ENCODE results near the gene PDGFRA. TPM values are rescaled to one million over a fixed set of nuclear protein-coding genes. Genes with fewer than 3 reads are reported as not detected.

Gene PDGFRA
- 0.74 TPM for polyA plus RNA-seq (2012; ENCODE audit: insufficient read length, low read depth)

DNA sequence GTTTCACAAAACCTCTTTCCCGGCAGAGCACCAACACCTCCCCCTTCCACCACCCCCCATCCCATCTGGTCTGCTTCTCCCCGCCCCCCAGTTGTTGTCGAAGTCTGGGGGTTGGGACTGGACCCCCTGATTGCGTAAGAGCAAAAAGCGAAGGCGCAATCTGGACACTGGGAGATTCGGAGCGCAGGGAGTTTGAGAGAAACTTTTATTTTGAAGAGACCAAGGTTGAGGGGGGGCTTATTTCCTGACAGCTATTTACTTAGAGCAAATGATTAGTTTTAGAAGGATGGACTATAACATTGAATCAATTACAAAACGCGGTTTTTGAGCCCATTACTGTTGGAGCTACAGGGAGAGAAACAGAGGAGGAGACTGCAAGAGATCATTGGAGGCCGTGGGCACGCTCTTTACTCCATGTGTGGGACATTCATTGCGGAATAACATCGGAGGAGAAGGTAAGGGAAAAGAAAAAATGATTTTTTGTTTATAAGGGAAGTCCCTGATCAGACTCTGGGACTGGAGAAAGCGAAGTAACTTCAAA is at the start of gene PDGFRA:
Gene PDGFRA, plus strand, starts transcription at position 333 of the 541 bp plus-strand sequence. CDS start 29,476 bp downstream, outside the sequence.
- TF ChIP-seq FOXP2 (optimal IDR thresholded peaks at IDR 0.05; ENCODE audit: borderline replicate concordance, extremely low read depth, extremely low read length, insufficient read depth) (no peak), TAF1 (IDR thresholded peaks at IDR 0.05; ENCODE audit: borderline replicate concordance, insufficient read depth, low read length) (no peak), POLR2AphosphoS5 (IDR thresholded peaks at IDR 0.05; ENCODE audit: low read depth, low read length) (no peak), SIN3A (IDR thresholded peaks at IDR 0.05; ENCODE audit: borderline replicate concordance, insufficient read depth, low read length) (no peak)
- TF ChIP-seq, protein P1, sequence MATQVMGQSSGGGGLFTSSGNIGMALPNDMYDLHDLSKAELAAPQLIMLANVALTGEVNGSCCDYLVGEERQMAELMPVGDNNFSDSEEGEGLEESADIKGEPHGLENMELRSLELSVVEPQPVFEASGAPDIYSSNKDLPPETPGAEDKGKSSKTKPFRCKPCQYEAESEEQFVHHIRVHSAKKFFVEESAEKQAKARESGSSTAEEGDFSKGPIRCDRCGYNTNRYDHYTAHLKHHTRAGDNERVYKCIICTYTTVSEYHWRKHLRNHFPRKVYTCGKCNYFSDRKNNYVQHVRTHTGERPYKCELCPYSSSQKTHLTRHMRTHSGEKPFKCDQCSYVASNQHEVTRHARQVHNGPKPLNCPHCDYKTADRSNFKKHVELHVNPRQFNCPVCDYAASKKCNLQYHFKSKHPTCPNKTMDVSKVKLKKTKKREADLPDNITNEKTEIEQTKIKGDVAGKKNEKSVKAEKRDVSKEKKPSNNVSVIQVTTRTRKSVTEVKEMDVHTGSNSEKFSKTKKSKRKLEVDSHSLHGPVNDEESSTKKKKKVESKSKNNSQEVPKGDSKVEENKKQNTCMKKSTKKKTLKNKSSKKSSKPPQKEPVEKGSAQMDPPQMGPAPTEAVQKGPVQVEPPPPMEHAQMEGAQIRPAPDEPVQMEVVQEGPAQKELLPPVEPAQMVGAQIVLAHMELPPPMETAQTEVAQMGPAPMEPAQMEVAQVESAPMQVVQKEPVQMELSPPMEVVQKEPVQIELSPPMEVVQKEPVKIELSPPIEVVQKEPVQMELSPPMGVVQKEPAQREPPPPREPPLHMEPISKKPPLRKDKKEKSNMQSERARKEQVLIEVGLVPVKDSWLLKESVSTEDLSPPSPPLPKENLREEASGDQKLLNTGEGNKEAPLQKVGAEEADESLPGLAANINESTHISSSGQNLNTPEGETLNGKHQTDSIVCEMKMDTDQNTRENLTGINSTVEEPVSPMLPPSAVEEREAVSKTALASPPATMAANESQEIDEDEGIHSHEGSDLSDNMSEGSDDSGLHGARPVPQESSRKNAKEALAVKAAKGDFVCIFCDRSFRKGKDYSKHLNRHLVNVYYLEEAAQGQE (IDR thresholded peaks at IDR 0.05; ENCODE audit: insufficient read depth in 1 of 2, low read depth in 2 of 2, low read length in 2 of 2), result no peak

DNA sequence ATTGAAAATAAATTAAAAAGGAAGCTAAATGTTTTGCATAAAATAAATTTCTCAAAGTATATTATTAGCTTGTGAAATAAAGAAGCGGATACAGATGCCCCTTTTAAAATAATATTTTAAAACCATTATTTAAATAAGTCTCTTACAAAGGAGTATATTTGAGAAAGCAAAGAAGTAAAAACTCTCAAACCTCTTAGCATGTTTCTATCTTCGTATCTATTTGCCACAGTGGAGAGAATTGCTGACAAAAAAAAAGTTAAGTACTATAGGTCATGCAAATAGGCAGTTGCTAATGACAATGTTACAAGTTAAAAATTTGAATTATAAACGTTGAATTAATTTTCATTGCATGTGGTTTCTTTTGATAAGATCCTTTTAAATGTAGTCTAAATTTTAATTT is 44.5 kb upstream of the PDGFRA start:
- TF ChIP-seq POLR2AphosphoS5 (IDR thresholded peaks at IDR 0.05; ENCODE audit: low read depth, low read length), result no peak
- TF ChIP-seq FOXP2 (optimal IDR thresholded peaks at IDR 0.05; ENCODE audit: borderline replicate concordance, extremely low read depth, extremely low read length, insufficient read depth), result no peak
- no peak for TF ChIP-seq TAF1 (IDR thresholded peaks at IDR 0.05; ENCODE audit: borderline replicate concordance, insufficient read depth, low read length)
- TF ChIP-seq SIN3A (IDR thresholded peaks at IDR 0.05; ENCODE audit: borderline replicate concordance, insufficient read depth, low read length), result no peak
- TF ChIP-seq, protein P1 (IDR thresholded peaks at IDR 0.05; ENCODE audit: insufficient read depth in 1 of 2, low read depth in 2 of 2, low read length in 2 of 2), result no peak

DNA sequence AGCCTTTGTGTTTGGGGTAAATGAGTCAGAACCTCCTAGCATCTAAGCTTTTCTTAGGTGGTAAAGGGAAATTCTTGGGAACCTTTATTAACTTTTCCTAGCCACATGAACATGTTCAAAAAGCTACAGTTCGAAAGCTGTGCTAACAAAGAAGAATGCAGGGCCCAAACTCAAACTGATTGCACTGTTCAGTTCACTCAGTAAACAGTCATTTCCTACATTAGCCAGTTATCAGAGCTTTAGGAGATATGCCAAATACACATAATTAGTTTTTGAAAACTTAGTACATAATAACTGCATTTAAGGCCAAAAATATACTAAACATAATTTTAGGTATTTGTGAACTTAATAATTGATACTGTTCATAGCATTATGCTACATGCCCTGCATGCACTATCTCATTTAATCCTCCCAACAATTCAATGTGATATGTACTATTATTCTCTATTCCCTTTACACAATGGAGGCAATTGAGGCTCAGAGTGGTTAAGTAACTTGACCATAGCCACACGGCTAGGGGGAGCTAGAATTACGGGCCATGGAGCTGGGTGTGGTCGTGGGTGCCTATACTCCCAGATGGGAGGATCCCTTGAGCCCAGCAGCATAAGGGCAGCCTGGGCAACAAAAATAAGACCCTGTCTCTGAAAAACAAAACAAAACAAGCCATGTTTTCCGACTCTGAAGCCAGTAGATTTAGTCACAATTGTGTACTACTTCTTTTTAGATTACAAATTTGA is 43.9 kb upstream of the PDGFRA start:
- no peak for TF ChIP-seq SIN3A (IDR thresholded peaks at IDR 0.05; ENCODE audit: borderline replicate concordance, insufficient read depth, low read length)
- no peak for TF ChIP-seq POLR2AphosphoS5 (IDR thresholded peaks at IDR 0.05; ENCODE audit: low read depth, low read length)
- TF ChIP-seq FOXP2 (optimal IDR thresholded peaks at IDR 0.05; ENCODE audit: borderline replicate concordance, extremely low read depth, extremely low read length, insufficient read depth), result no peak
- TF ChIP-seq, protein P1 (IDR thresholded peaks at IDR 0.05; ENCODE audit: insufficient read depth in 1 of 2, low read depth in 2 of 2, low read length in 2 of 2), result no peak
- no peak for TF ChIP-seq TAF1 (IDR thresholded peaks at IDR 0.05; ENCODE audit: borderline replicate concordance, insufficient read depth, low read length)

DNA sequence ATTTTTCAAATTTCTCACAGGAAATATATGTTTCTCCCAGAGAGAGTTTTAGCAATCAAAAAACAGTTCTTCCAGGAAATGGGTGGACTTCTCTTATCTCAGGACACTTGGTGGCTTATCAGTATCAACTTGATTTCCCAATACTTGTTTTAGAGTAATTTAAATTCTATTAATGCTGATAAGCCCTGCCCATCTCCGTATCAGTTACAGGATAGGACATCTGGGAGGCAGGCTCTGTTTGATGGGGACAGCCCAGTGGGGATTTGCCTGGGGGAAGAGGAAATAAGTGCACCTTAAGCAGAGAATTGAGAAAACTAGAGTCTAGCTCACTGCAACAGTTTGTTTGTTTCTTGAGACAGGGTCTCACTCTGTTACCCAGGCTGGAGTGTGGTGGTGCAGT is 43.2 kb upstream of the PDGFRA start:
- TF ChIP-seq TAF1 (IDR thresholded peaks at IDR 0.05; ENCODE audit: borderline replicate concordance, insufficient read depth, low read length) (no peak), SIN3A (IDR thresholded peaks at IDR 0.05; ENCODE audit: borderline replicate concordance, insufficient read depth, low read length) (no peak), POLR2AphosphoS5 (IDR thresholded peaks at IDR 0.05; ENCODE audit: low read depth, low read length) (no peak), FOXP2 (optimal IDR thresholded peaks at IDR 0.05; ENCODE audit: borderline replicate concordance, extremely low read depth, extremely low read length, insufficient read depth) (no peak)
- TF ChIP-seq, protein P1 (IDR thresholded peaks at IDR 0.05; ENCODE audit: insufficient read depth in 1 of 2, low read depth in 2 of 2, low read length in 2 of 2), result no peak

Measured in PFSK-1 (cell line).